Stimulated activated naive CD8-positive, alpha-beta T cell treated with anti-CD3 and anti-CD28 coated beads, Interleukin-15, amount 100 ng/mL, for 72 hours (primary cell): ENCODE results near the gene SLC22A17.
A peak's percentile ranks its signal among the peaks of the same experiment; 100 is the strongest.
"Not testable (repeated sequence)": the region's sequence is repeated elsewhere in the genome, so short reads cannot be mapped to it uniquely, and the experiment has no call there.

ENCODE experiments used
- ATAC-seq: fragments of 150-1000 bp; cut with Tn5 transposase; 2 replicates; pipeline ENCODE4 v1.10.0; 2021; ENCODE audit warnings: mild to moderate bottlenecking, moderate library complexity
- DNase-seq, 2 donors: peaks; one replicate each; pipeline ENCODE4 v3.0.0; 2021 to 2022
- H3K27ac Mint-ChIP-seq, 2 donors: one replicate each; pipeline ENCODE4 v1.8.0; 2022; ENCODE audit warnings: mild to moderate bottlenecking in 2 of 2, mixed read lengths in 2 of 2, moderate library complexity in 2 of 2
- H3K27me3 Mint-ChIP-seq: one replicate; pipeline ENCODE4 v1.8.0; 2022; ENCODE audit warnings: mixed read lengths
- H3K4me1 Mint-ChIP-seq: one replicate; pipeline ENCODE4 v1.8.0; 2022; ENCODE audit warnings: mild to moderate bottlenecking, mixed read lengths
- H3K4me3 Mint-ChIP-seq, 2 donors: one replicate each; pipeline ENCODE4 v1.8.0; 2022; ENCODE audit warnings: mild to moderate bottlenecking in 2 of 2, mixed read lengths in 2 of 2, moderate library complexity in 1 of 2
- H3K9me3 Mint-ChIP-seq, 2 donors: one replicate each; pipeline ENCODE4 v1.8.0; 2022; ENCODE audit warnings: mixed read lengths in 2 of 2

Gene SLC22A17

GRCh38 chr14:23344481-23344880 lies 8.2 kb downstream of the SLC22A17 start:
- DNase-seq (no peak), ATAC-seq (no peak)
- no peaks in the 10 kb centered on the region for H3K9me3 Mint-ChIP-seq
- H3K4me3 Mint-ChIP-seq, result no peak overlapping the region
- no peak overlapping the region for H3K27ac Mint-ChIP-seq
- H3K27me3 Mint-ChIP-seq, result no peaks in the 10 kb centered on the region
- H3K4me1 Mint-ChIP-seq, result no peaks in the 10 kb centered on the region

GRCh38 chr14:23339506-23340268 lies 13.0 kb downstream of the SLC22A17 start:
- Mint-ChIP-seq H3K4me1 (no peaks in the 10 kb centered on the region), H3K9me3 (no peaks in the 10 kb centered on the region), H3K27ac (no peak overlapping the region), H3K27me3 (peaks cover 22% of the 10 kb centered on the region), H3K4me3 (no peak overlapping the region)
- DNase-seq (no peak), ATAC-seq (no peak)

- Mint-ChIP-seq H3K4me3 (no peak overlapping the region), H3K9me3 (no peaks in the 10 kb centered on the region), H3K4me1 (no peaks in the 10 kb centered on the region), H3K27ac (peak overlapping the region in 1 of 2 donors; percentile 14), H3K27me3 (peaks cover 26% of the 10 kb centered on the region)
- ATAC-seq, result no peak
- DNase-seq, result no peak
These were observed 17.1 kb downstream of the SLC22A17 start for GRCh38 chr14:23335623-23336022.

- Mint-ChIP-seq H3K9me3 (no peaks in the 10 kb centered on the region), H3K4me3 (no peak overlapping the region), H3K4me1 (peaks cover 20% of the 10 kb centered on the region), H3K27me3 (no peaks in the 10 kb centered on the region), H3K27ac (no peak overlapping the region)
- ATAC-seq (peak; percentile 86), DNase-seq (peak; percentile 45 to 65)
These were observed 24.5 kb downstream of the SLC22A17 start for GRCh38 chr14:23327947-23328744.

- H3K27me3 Mint-ChIP-seq, result no peaks in the 10 kb centered on the region
- peaks cover 28% of the 10 kb centered on the region for H3K4me1 Mint-ChIP-seq
These were observed 26.0 kb downstream of the SLC22A17 start for GRCh38 chr14:23326491-23327332.

GRCh38 chr14:23325746-23326145 lies 26.9 kb downstream of the SLC22A17 start:
- not testable (repeated sequence) for DNase-seq, ATAC-seq, H3K9me3 Mint-ChIP-seq, H3K27ac Mint-ChIP-seq, H3K27me3 Mint-ChIP-seq, H3K4me3 Mint-ChIP-seq
- H3K4me1 Mint-ChIP-seq, result peaks cover 28% of the 10 kb centered on the region

More at GRCh38 chr14:23326491-23327332, 26.0 kb downstream of the SLC22A17 start:
- H3K27ac Mint-ChIP-seq, result peak overlapping the region in 1 of 2 donors; percentile 31
- ATAC-seq (no peak), DNase-seq (no peak)
- no peak overlapping the region for H3K4me3 Mint-ChIP-seq
- H3K9me3 Mint-ChIP-seq, result no peaks in the 10 kb centered on the region

- H3K9me3 Mint-ChIP-seq, result no peaks in the 10 kb centered on the region
- ATAC-seq, result no peak
- no peaks in the 10 kb centered on the region for H3K27me3 Mint-ChIP-seq
- peaks cover 33% of the 10 kb centered on the region for H3K4me1 Mint-ChIP-seq
- H3K4me3 Mint-ChIP-seq, result no peak overlapping the region
- no peak for DNase-seq
- H3K27ac Mint-ChIP-seq, result peak overlapping the region in 1 of 2 donors; percentile 89
These were observed 27.7 kb downstream of the SLC22A17 start for GRCh38 chr14:23324993-23325392.

- H3K27ac Mint-ChIP-seq, result no peak overlapping the region
- H3K4me1 Mint-ChIP-seq, result peaks cover 39% of the 10 kb centered on the region
- no peak overlapping the region for H3K4me3 Mint-ChIP-seq
- DNase-seq, result no peak
- ATAC-seq, result no peak
- H3K27me3 Mint-ChIP-seq, result no peaks in the 10 kb centered on the region
- H3K9me3 Mint-ChIP-seq, result no peaks in the 10 kb centered on the region
These were observed 28.2 kb downstream of the SLC22A17 start for GRCh38 chr14:23324455-23324846.

- no peak overlapping the region for H3K27ac Mint-ChIP-seq
- no peak overlapping the region for H3K4me3 Mint-ChIP-seq
- peaks cover 40% of the 10 kb centered on the region for H3K4me1 Mint-ChIP-seq
- no peak for ATAC-seq
- H3K27me3 Mint-ChIP-seq, result no peaks in the 10 kb centered on the region
- no peak for DNase-seq
- no peaks in the 10 kb centered on the region for H3K9me3 Mint-ChIP-seq
These were observed 28.7 kb downstream of the SLC22A17 start for GRCh38 chr14:23323838-23324454.

GRCh38 chr14:23322568-23323517 lies 29.8 kb downstream of the SLC22A17 start:
- Mint-ChIP-seq H3K4me1 (peaks cover 40% of the 10 kb centered on the region), H3K9me3 (no peaks in the 10 kb centered on the region), H3K27me3 (no peaks in the 10 kb centered on the region), H3K4me3 (peak overlapping the region; percentile 92 to 97), H3K27ac (peak overlapping the region; percentile 95 to 99)
- DNase-seq (no peak), ATAC-seq (no peak)

- ATAC-seq, result peak; percentile 41
- Mint-ChIP-seq H3K9me3 (no peaks in the 10 kb centered on the region), H3K4me1 (peaks cover 40% of the 10 kb centered on the region), H3K4me3 (peak overlapping the region; percentile 92 to 97), H3K27ac (peak overlapping the region; percentile 95 to 99), H3K27me3 (no peaks in the 10 kb centered on the region)
- DNase-seq, result peak; percentile 69 to 83
These were observed 30.8 kb downstream of the SLC22A17 start for GRCh38 chr14:23321572-23322547.

GRCh38 chr14:23320584-23321571 lies 31.8 kb downstream of the SLC22A17 start, which contains the start of gene PABPN1:
Gene PABPN1, plus strand, starts transcription at chr14:23321457. Its CDS starts 13 bp downstream, at chr14:23321470.
- ATAC-seq, result peak; percentile 92
- Mint-ChIP-seq H3K27me3 (no peaks in the 10 kb centered on the region), H3K9me3 (no peaks in the 10 kb centered on the region)

More at GRCh38 chr14:23320584-23321571, 31.8 kb downstream of the SLC22A17 start, which contains the start of gene PABPN1:
- H3K4me3 Mint-ChIP-seq, result peak within 1 kb of the TSS; percentile 92 to 97
- H3K4me1 Mint-ChIP-seq, result peaks cover 40% of the 10 kb centered on the region
- peak within 1 kb of the TSS; percentile 98 to 99 for H3K27ac Mint-ChIP-seq
- DNase-seq, result peak; percentile 97 to 99
